OCI-LY7 (cell line): ENCODE measurements around the gene CERS6. TPM values are rescaled to one million over a fixed set of nuclear protein-coding genes. Genes with fewer than 3 reads are reported as not detected.

Source experiments
- BruUV-seq: library from RNA; stranded (reverse); fragments of 400-500 nt; replicated peaks from 2 replicates; lab custom pipeline; 2021; lab: Mats Ljungman, UMichigan
- CTCF ChIA-PET: fragments of 300-600 bp; sonication (Branson Sonifier 250); formaldehyde crosslinking; loops from one replicate; lab custom pipeline; 2022; ENCODE audit warnings: antibody characterized with exemption; ENCODE audit not compliant: unreplicated experiment; lab: Charles Lee
- POLR2A ChIA-PET: fragments of 300-600 bp; sonication (Branson Sonifier 250); formaldehyde crosslinking; loops from one replicate; lab custom pipeline; 2022; ENCODE audit warnings: antibody characterized with exemption; lab: Charles Lee
- DNase-seq: peaks from one replicate; pipeline ENCODE4 v3.0.0-alpha.2; 2015; ENCODE audit warnings: low spot score
- H2AFZ ChIP-seq: fragments of 200-600 bp; sonication (generic), shearing (Covaris generic); 2 replicates; pipeline ENCODE4 v1.6.1; 2014; ENCODE audit warnings: mild to moderate bottlenecking, antibody characterized with exemption, low read length, moderate library complexity
- H3K27ac ChIP-seq: fragments of 200-600 bp; sonication (generic); 2 replicates; pipeline ENCODE4 v1.5.1; 2014; ENCODE audit warnings: mixed run types, low read depth, mild to moderate bottlenecking, moderate library complexity, low read length, inconsistent platforms; ENCODE audit not compliant: poor library complexity, severe bottlenecking
- H3K36me3 ChIP-seq: fragments of 200-600 bp; sonication (generic); 2 replicates; pipeline ENCODE4 v1.6.1; 2014; ENCODE audit warnings: mild to moderate bottlenecking, antibody characterized with exemption, low read length, moderate library complexity, mixed read lengths; ENCODE audit not compliant: insufficient read depth
- H3K4me1 ChIP-seq: fragments of 200-600 bp; sonication (generic); 2 replicates; pipeline ENCODE4 v1.5.1; 2014; ENCODE audit warnings: mild to moderate bottlenecking, low read length; ENCODE audit not compliant: insufficient read depth, poor library complexity, severe bottlenecking
- H3K4me2 ChIP-seq: fragments of 200-600 bp; sonication (generic); 2 replicates; pipeline ENCODE4 v1.6.1; 2014; ENCODE audit warnings: mild to moderate bottlenecking, low read length
- H3K4me3 ChIP-seq: fragments of 200-600 bp; sonication (generic); 2 replicates; pipeline ENCODE4 v1.5.1; 2014; ENCODE audit warnings: mild to moderate bottlenecking, low read depth, low read length; ENCODE audit not compliant: poor library complexity, severe bottlenecking
- H3K79me2 ChIP-seq: fragments of 200-600 bp; sonication (generic); 2 replicates; pipeline ENCODE4 v1.6.1; 2016; ENCODE audit warnings: low read depth, mild to moderate bottlenecking, low read length, moderate library complexity, mixed read lengths; ENCODE audit not compliant: insufficient read depth
- H3K9me2 ChIP-seq: fragments of 200-600 bp; sonication (generic); 2 replicates; pipeline ENCODE4 v1.6.1; 2016; ENCODE audit warnings: mild to moderate bottlenecking, low read length, mixed read lengths; ENCODE audit not compliant: insufficient read depth
- H3K9me3 ChIP-seq: fragments of 200-600 bp; sonication (generic); 2 replicates; pipeline ENCODE4 v1.6.1; 2014; ENCODE audit warnings: mild to moderate bottlenecking, mixed run types, low read length, mixed read lengths
- H4K20me1 ChIP-seq: fragments of 200-600 bp; sonication (generic); 2 replicates; pipeline ENCODE4 v1.6.1; 2014; ENCODE audit warnings: mild to moderate bottlenecking, antibody characterized with exemption, low read length, moderate library complexity, mixed read lengths; ENCODE audit not compliant: insufficient read depth
- CTCF ChIP-seq: fragments of 200-600 bp; sonication (generic); conservative IDR thresholded peaks from 2 replicates; pipeline ENCODE4 v1.5.1; 2014; ENCODE audit warnings: mild to moderate bottlenecking, antibody characterized with exemption, low read length, moderate library complexity, mixed read lengths
- EZH2phosphoT487 ChIP-seq: fragments of 200-600 bp; sonication (generic); IDR thresholded peaks from 2 replicates; pipeline ENCODE4 v1.6.1; 2018; ENCODE audit warnings: low read depth, borderline replicate concordance, mild to moderate bottlenecking, mixed run types, antibody characterized with exemption, low read length, moderate library complexity, mixed read lengths
- intact Hi-C: fragments of 100-400 bp; cut with micrococcal nuclease; formaldehyde crosslinking; loops from one replicate; pipeline ENCODE4 v1.10.0; 2022; ENCODE audit not compliant: unreplicated experiment
- total RNA-seq, 2 experiments: library from RNA; depleted of rRNA in 1 of 2; stranded (reverse); fragments of >200 nt in 1 of 2; shearing (Covaris generic) in 1 of 2; gene quantifications; 2 replicates each; pipeline ENCODE4 v1.2.3, GENCODE V29; 2014 to 2022

Gene CERS6
- total RNA-seq, 2 experiments from 2014 or later: 0.04 TPM; not detected in 1

- ChIA-PET POLR2A (interaction anchor here (0.5 to 1.0 kb wide), 2 partner anchors 12 to 33 kb away, joined by 3 to 5 read pairs; no protein-coding TSS in a partner anchor), CTCF (no interaction called here)
- no peaks in the 10 kb centered on the region for H3K36me3 ChIP-seq
- no peaks in the 10 kb centered on the region for H3K79me2 ChIP-seq
- TF ChIP-seq EZH2phosphoT487: no peak
- no peak for TF ChIP-seq CTCF
- H2AFZ ChIP-seq: no peak overlapping the region
- H3K9me2 ChIP-seq: no peaks in the 10 kb centered on the region
- H3K4me2 ChIP-seq: no peak overlapping the region
- no peak overlapping the region for H3K27ac ChIP-seq
- no peaks in the 10 kb centered on the region for H4K20me1 ChIP-seq
- H3K4me3 ChIP-seq: no peak overlapping the region
- BruUV-seq: no TSS peak
- peaks cover 4% of the 10 kb centered on the region for H3K4me1 ChIP-seq
- intact Hi-C loops: no loop called here
- no peaks in the 10 kb centered on the region; the same call in 1 of the 2 replicates for H3K9me3 ChIP-seq
- DNase-seq: no peak
Observed at GRCh38 chr2:168545439-168546082, 89.5 kb downstream of the CERS6 start.

GRCh38 chr2:168550670-168551069 lies 94.6 kb downstream of the CERS6 start:
- Histone ChIP-seq H4K20me1 (no peaks in the 10 kb centered on the region), H3K36me3 (no peaks in the 10 kb centered on the region), H3K4me1 (peaks cover 28% of the 10 kb centered on the region), H3K4me3 (no peak overlapping the region), H3K4me2 (peak overlapping the region; percentile 56), H3K79me2 (no peaks in the 10 kb centered on the region), H3K9me2 (no peaks in the 10 kb centered on the region), H2AFZ (peak overlapping the region; percentile 94), H3K27ac (peak overlapping the region; percentile 55), H3K9me3 (no peaks in the 10 kb centered on the region; the same call in 1 of the 2 replicates)
- peak; percentile 11 for DNase-seq
- BruUV-seq: no TSS peak
- POLR2A ChIA-PET: no interaction called here
- intact Hi-C loops: no loop called here
- CTCF ChIA-PET: no interaction called here
- TF ChIP-seq CTCF: no peak
- TF ChIP-seq EZH2phosphoT487: no peak

GRCh38 chr2:168552450-168552856 lies 96.4 kb downstream of the CERS6 start:
- TF ChIP-seq EZH2phosphoT487 (no peak), CTCF (no peak)
- Histone ChIP-seq H2AFZ (peak overlapping the region; percentile 72), H3K4me2 (peak overlapping the region; percentile 56), H3K4me1 (peaks cover 28% of the 10 kb centered on the region), H3K4me3 (no peak overlapping the region), H4K20me1 (no peaks in the 10 kb centered on the region), H3K9me2 (no peaks in the 10 kb centered on the region), H3K79me2 (no peaks in the 10 kb centered on the region), H3K36me3 (no peaks in the 10 kb centered on the region), H3K9me3 (no peaks in the 10 kb centered on the region; the same call in 1 of the 2 replicates), H3K27ac (peak overlapping the region; percentile 55)
- ChIA-PET CTCF (no interaction called here), POLR2A (interaction anchor here (0.8 kb wide), 1 partner anchor 84 kb away, joined by 3 read pairs; no protein-coding TSS in a partner anchor)
- intact Hi-C loops: no loop called here
- DNase-seq: peak; percentile 77
- BruUV-seq: no TSS peak
